Sciatic nerve (tissue), 2 donors: Measurements from ENCODE around the gene BRSK1. TPM values are rescaled to one million over a fixed set of nuclear protein-coding genes. Genes with fewer than 3 reads are reported as not detected.

Source experiments
- ATAC-seq: fragments of 200-7000 bp; cut with Tn5 transposase; one replicate; pipeline ENCODE4 v1.9.1; 2020; ENCODE audit warnings: mild to moderate bottlenecking, moderate library complexity
- DNase-seq: peaks from one replicate; pipeline ENCODE4 v3.0.0-alpha.2; 2020; ENCODE audit warnings: low spot score
- intact Hi-C: fragments of 100-400 bp; cut with DNase I; formaldehyde crosslinking; loops from one replicate; pipeline ENCODE4 v1.14.2; 2022
- total RNA-seq: library from RNA; stranded (reverse); fragmentation: NEBNext Ultra II Directional; extraction: Animal tissue kit (Norgen Biotek cat#: 25700); gene quantifications from one replicate; pipeline ENCODE4 v1.2.1, GENCODE V29; 2021
- donor health status: DM: no; HTN: no; CAD: no.
- donor health status: DM: no; HTN: no; CAD: no.

The BRSK1 gene
- total RNA-seq, 1 donor from 2014 or later: 6.5 TPM

GRCh38 chr19:55297267-55297666 is 13.5 kb downstream of the BRSK1 start:
- no peak for ATAC-seq
- no peak for DNase-seq
- intact Hi-C loops: no loop called here

GRCh38 chr19:55299991-55300390 is 16.2 kb downstream of the BRSK1 start:
- intact Hi-C loops: loop anchor here (5.0 kb wide), 1 partner anchor 82 kb away; the partner anchor contains the start of gene TMEM238
- no peak for DNase-seq
- ATAC-seq: no peak

GRCh38 chr19:55300886-55301458 is 17.2 kb downstream of the BRSK1 start:
- ATAC-seq (no peak), DNase-seq (no peak)
- intact Hi-C loops: loop anchor here (5.0 kb wide), 1 partner anchor 81 kb away; the partner anchor contains the start of gene TMEM238

GRCh38 chr19:55301459-55302317 is 17.9 kb downstream of the BRSK1 start:
- ATAC-seq: peak; percentile 93
- peak; percentile 95 for DNase-seq
- intact Hi-C loops: loop anchor here (5.0 kb wide), 1 partner anchor 81 kb away; the partner anchor contains the start of gene TMEM238

GRCh38 chr19:55302318-55302703 is 18.5 kb downstream of the BRSK1 start:
- DNase-seq (no peak), ATAC-seq (no peak)
- intact Hi-C loops: loop anchor here (5.0 kb wide), 1 partner anchor 80 kb away; the partner anchor contains the start of gene TMEM238

GRCh38 chr19:55303477-55303876 is 19.7 kb downstream of the BRSK1 start:
- DNase-seq (no peak), ATAC-seq (no peak)
- intact Hi-C loops: loop anchor here (5.0 kb wide), 1 partner anchor 79 kb away; the partner anchor contains the start of gene TMEM238

- ATAC-seq (no peak), DNase-seq (no peak)
- intact Hi-C loops: loop anchor here (5.0 kb wide), 1 partner anchor 78 kb away; the partner anchor contains the start of gene TMEM238
Measured at GRCh38 chr19:55304279-55304978, 20.6 kb downstream of the BRSK1 start.

- ATAC-seq (no peak), DNase-seq (no peak)
- intact Hi-C loops: loop anchor here (5.0 kb wide), 1 partner anchor 77 kb away; the partner anchor contains the start of gene TMEM238
Measured at GRCh38 chr19:55304980-55305379, 21.2 kb downstream of the BRSK1 start.

- ATAC-seq: peak; percentile 75
- intact Hi-C loops: no loop called here
Measured at GRCh38 chr19:55305491-55305890, 21.7 kb downstream of the BRSK1 start.

GRCh38 chr19:55305983-55306562 is 22.3 kb downstream of the BRSK1 start:
- intact Hi-C loops: no loop called here
- no peak for DNase-seq
- no peak for ATAC-seq

More at GRCh38 chr19:55305491-55305890, 21.7 kb downstream of the BRSK1 start:
- DNase-seq: no peak

GRCh38 chr19:55306712-55307111 is 22.9 kb downstream of the BRSK1 start:
- ATAC-seq: no peak
- intact Hi-C loops: no loop called here
- DNase-seq: no peak

- DNase-seq: no peak
- no peak for ATAC-seq
- intact Hi-C loops: no loop called here
Measured at GRCh38 chr19:55308281-55308680, 24.5 kb downstream of the BRSK1 start.

GRCh38 chr19:55309448-55309847 is 25.7 kb downstream of the BRSK1 start:
- intact Hi-C loops: no loop called here
- ATAC-seq: no peak
- DNase-seq: no peak

- DNase-seq (no peak), ATAC-seq (no peak)
- intact Hi-C loops: no loop called here
Measured at GRCh38 chr19:55310498-55310897, 26.7 kb downstream of the BRSK1 start.

GRCh38 chr19:55311397-55311796 is 27.6 kb downstream of the BRSK1 start:
- ATAC-seq (no peak), DNase-seq (no peak)
- intact Hi-C loops: no loop called here

GRCh38 chr19:55311797-55312196 is 28.0 kb downstream of the BRSK1 start:
- intact Hi-C loops: no loop called here
- DNase-seq: no peak
- ATAC-seq: no peak

GRCh38 chr19:55312621-55313512 is 29.1 kb downstream of the BRSK1 start:
- DNase-seq: no peak
- intact Hi-C loops: no loop called here
- ATAC-seq: no peak

GRCh38 chr19:55314396-55314795 is 30.6 kb downstream of the BRSK1 start:
- ATAC-seq (no peak), DNase-seq (no peak)
- intact Hi-C loops: no loop called here
